A549 (cell line): ENCODE measurements around the gene MBNL1.

Experiments used
- CHD2 ChIP-seq: fragments of 150-350 bp; IDR thresholded peaks from 2 replicates; pipeline ENCODE4 v1.6.1; 2014; ENCODE audit warnings: low read length; ENCODE audit not compliant: partially characterized antibody
- POLR2A ChIP-seq: IDR thresholded peaks from 2 replicates; pipeline ENCODE4 v1.6.1; 2012; ENCODE audit warnings: mild to moderate bottlenecking, low read length
- TF ChIP-seq, protein P1 (sequence below): fragments of >200 bp; sonication (Bioruptor Twin); formaldehyde crosslinking; IDR thresholded peaks from 3 replicates; pipeline ENCODE4 v1.5.1; 2016
- TF ChIP-seq, protein P2 (sequence below): fragments of >200 bp; sonication (Bioruptor Twin); formaldehyde crosslinking; IDR thresholded peaks from 3 replicates; pipeline ENCODE4 v1.6.1; 2016

DNA sequence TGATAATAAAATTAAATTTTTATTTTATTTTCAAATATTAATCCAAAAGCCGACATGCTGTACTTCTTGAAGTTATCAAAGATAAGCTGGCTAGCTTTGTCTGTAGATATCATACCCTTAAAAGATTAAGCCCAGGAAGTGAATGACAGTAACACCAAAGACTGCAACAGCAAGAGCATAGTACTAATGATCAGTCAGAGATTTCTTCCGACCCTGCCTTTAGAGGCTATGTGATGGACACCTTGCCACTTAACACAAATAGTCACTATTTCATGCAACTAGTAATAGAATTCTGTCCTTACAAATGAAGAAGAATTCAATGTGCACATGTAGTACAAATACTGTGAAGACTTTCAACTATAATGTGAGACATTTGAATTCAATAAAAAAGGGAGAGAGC, 9.3 kb upstream of the MBNL1 start:
- TF ChIP-seq, protein P1, sequence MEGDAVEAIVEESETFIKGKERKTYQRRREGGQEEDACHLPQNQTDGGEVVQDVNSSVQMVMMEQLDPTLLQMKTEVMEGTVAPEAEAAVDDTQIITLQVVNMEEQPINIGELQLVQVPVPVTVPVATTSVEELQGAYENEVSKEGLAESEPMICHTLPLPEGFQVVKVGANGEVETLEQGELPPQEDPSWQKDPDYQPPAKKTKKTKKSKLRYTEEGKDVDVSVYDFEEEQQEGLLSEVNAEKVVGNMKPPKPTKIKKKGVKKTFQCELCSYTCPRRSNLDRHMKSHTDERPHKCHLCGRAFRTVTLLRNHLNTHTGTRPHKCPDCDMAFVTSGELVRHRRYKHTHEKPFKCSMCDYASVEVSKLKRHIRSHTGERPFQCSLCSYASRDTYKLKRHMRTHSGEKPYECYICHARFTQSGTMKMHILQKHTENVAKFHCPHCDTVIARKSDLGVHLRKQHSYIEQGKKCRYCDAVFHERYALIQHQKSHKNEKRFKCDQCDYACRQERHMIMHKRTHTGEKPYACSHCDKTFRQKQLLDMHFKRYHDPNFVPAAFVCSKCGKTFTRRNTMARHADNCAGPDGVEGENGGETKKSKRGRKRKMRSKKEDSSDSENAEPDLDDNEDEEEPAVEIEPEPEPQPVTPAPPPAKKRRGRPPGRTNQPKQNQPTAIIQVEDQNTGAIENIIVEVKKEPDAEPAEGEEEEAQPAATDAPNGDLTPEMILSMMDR = no peak
- TF ChIP-seq, protein P2, sequence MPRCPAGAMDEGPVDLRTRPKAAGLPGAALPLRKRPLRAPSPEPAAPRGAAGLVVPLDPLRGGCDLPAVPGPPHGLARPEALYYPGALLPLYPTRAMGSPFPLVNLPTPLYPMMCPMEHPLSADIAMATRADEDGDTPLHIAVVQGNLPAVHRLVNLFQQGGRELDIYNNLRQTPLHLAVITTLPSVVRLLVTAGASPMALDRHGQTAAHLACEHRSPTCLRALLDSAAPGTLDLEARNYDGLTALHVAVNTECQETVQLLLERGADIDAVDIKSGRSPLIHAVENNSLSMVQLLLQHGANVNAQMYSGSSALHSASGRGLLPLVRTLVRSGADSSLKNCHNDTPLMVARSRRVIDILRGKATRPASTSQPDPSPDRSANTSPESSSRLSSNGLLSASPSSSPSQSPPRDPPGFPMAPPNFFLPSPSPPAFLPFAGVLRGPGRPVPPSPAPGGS = no peak
- TF ChIP-seq CHD2 (no peak), POLR2A (no peak)
